DND-41 (cell line): ENCODE measurements around the gene RAD51AP1.

Source experiments
- CTCF ChIP-seq: IDR thresholded peaks from 2 replicates; pipeline ENCODE4 v1.5.1; 2012; ENCODE audit warnings: borderline replicate concordance, low read length, moderate library complexity, mild to moderate bottlenecking; ENCODE audit not compliant: poor library complexity, severe bottlenecking; ENCODE audit errors: extremely low read depth
- EZH2 ChIP-seq: IDR thresholded peaks from 3 replicates; pipeline ENCODE4 v1.6.1; 2012; ENCODE audit warnings: borderline replicate concordance, low read depth, mild to moderate bottlenecking, moderate library complexity, low read length, inconsistent platforms; ENCODE audit not compliant: severe bottlenecking

GRCh38 chr12:4530982-4531586 lies 7.6 kb upstream of the RAD51AP1 start:
- TF ChIP-seq CTCF (no peak), EZH2 (no peak)
